ENCODE measurements around the gene CACNA2D1.
"Not testable (repeated sequence)": the region's sequence is repeated elsewhere in the genome, so short reads cannot be mapped to it uniquely, and the experiment has no call there.

The CACNA2D1 gene

GRCh38 chr7:82172017-82172416, 271.6 kb downstream of the CACNA2D1 start:
- DNase-seq (ENCODE audit: low read depth in 2 of 2), result no peak

- no peak for DNase-seq (ENCODE audit: low read depth in 2 of 2)
Observed at GRCh38 chr7:82167558-82168314, 275.8 kb downstream of the CACNA2D1 start.

- no peak for DNase-seq (ENCODE audit: low read depth in 2 of 2)
Observed at GRCh38 chr7:82166260-82167015, 277.1 kb downstream of the CACNA2D1 start.

- no peak for DNase-seq (ENCODE audit: low read depth in 2 of 2)
Observed at GRCh38 chr7:82164813-82165212, 278.8 kb downstream of the CACNA2D1 start.

- no peak for DNase-seq (ENCODE audit: low read depth in 2 of 2)
Observed at GRCh38 chr7:82164410-82164809, 279.2 kb downstream of the CACNA2D1 start.

GRCh38 chr7:82163586-82163985, 280.0 kb downstream of the CACNA2D1 start:
- DNase-seq (ENCODE audit: low read depth in 2 of 2), result no peak

GRCh38 chr7:82162289-82162688, 281.3 kb downstream of the CACNA2D1 start:
- no peak for DNase-seq (ENCODE audit: low read depth in 2 of 2)

- DNase-seq (ENCODE audit: low read depth in 2 of 2), result no peak
Observed at GRCh38 chr7:82158327-82158726, 285.2 kb downstream of the CACNA2D1 start.

GRCh38 chr7:82156893-82157292, 286.7 kb downstream of the CACNA2D1 start:
- no peak for DNase-seq (ENCODE audit: low read depth in 2 of 2)

GRCh38 chr7:82156168-82156567, 287.4 kb downstream of the CACNA2D1 start:
- DNase-seq (ENCODE audit: low read depth in 2 of 2), result no peak

GRCh38 chr7:82154728-82155127, 288.8 kb downstream of the CACNA2D1 start:
- no peak for DNase-seq (ENCODE audit: low read depth in 2 of 2)

GRCh38 chr7:82153776-82154175, 289.8 kb downstream of the CACNA2D1 start:
- DNase-seq (ENCODE audit: low read depth in 2 of 2), result no peak

- no peak for DNase-seq (ENCODE audit: low read depth in 2 of 2)
Observed at GRCh38 chr7:82152858-82153257, 290.7 kb downstream of the CACNA2D1 start.

- no peak for DNase-seq (ENCODE audit: low read depth in 2 of 2)
Observed at GRCh38 chr7:82146491-82146890, 297.1 kb downstream of the CACNA2D1 start.

- DNase-seq (ENCODE audit: low read depth in 2 of 2), result no peak
Observed at GRCh38 chr7:82142263-82142864, 301.2 kb downstream of the CACNA2D1 start.

GRCh38 chr7:82141427-82141826, 302.1 kb downstream of the CACNA2D1 start:
- DNase-seq (ENCODE audit: low read depth in 2 of 2), result no peak

- not testable (repeated sequence) for DNase-seq (ENCODE audit: low read depth in 2 of 2)
Observed at GRCh38 chr7:82140608-82141007, 303.0 kb downstream of the CACNA2D1 start.

GRCh38 chr7:82131215-82131614, 312.4 kb downstream of the CACNA2D1 start:
- no peak for DNase-seq (ENCODE audit: low read depth in 2 of 2)

- DNase-seq (ENCODE audit: low read depth in 2 of 2), result no peak
Observed at GRCh38 chr7:82129091-82129490, 314.5 kb downstream of the CACNA2D1 start.

GRCh38 chr7:82128546-82128945, 315.0 kb downstream of the CACNA2D1 start:
- no peak for DNase-seq (ENCODE audit: low read depth in 2 of 2)

- DNase-seq (ENCODE audit: low read depth in 2 of 2), result no peak
Observed at GRCh38 chr7:82126576-82126975, 317.0 kb downstream of the CACNA2D1 start.

GRCh38 chr7:82124445-82124844, 319.1 kb downstream of the CACNA2D1 start:
- no peak for DNase-seq (ENCODE audit: low read depth in 2 of 2)

- no peak for DNase-seq (ENCODE audit: low read depth in 2 of 2)
Observed at GRCh38 chr7:82122275-82122674, 321.3 kb downstream of the CACNA2D1 start.
